IMR-90 (cell line): ENCODE measurements around the gene KCNQ1. TPM values are rescaled to one million over a fixed set of nuclear protein-coding genes. Genes with fewer than 3 reads are reported as not detected.

Source experiments
- ATAC-seq: fragments of 200-7000 bp; cut with Tn5 transposase; 2 replicates; pipeline ENCODE4 v1.9.1; 2020; ENCODE audit warnings: low read depth, mild to moderate bottlenecking, moderate library complexity
- BruUV-seq: library from RNA; stranded (reverse); fragments of 400-500 nt; replicated peaks from 2 replicates; lab custom pipeline; 2021; lab: Mats Ljungman, UMichigan
- CTCF ChIA-PET: fragments of 300-600 bp; formaldehyde crosslinking; extraction: SDS; loops from one replicate; lab custom pipeline; 2021; ENCODE audit warnings: antibody characterized with exemption; lab: Yijun Ruan, JAX
- POLR2A ChIA-PET: fragments of 300-600 bp; sonication (Branson Sonifier 250); formaldehyde crosslinking; loops from one replicate; lab custom pipeline; 2022; ENCODE audit warnings: antibody characterized with exemption; ENCODE audit not compliant: unreplicated experiment; lab: Charles Lee
- DNase-seq: peaks from one replicate; pipeline ENCODE4 v3.0.0; 2013
- H2AFZ ChIP-seq: replicated peaks from 2 replicates; pipeline ENCODE3; 2013; ENCODE audit warnings: low read length, mild to moderate bottlenecking; ENCODE audit not compliant: poor library complexity
- H2AK5ac ChIP-seq: 2 replicates; pipeline ENCODE4 v1.6.1; 2013; ENCODE audit warnings: low read depth, low read length, inconsistent platforms
- H2AK9ac ChIP-seq: replicated peaks from 2 replicates; pipeline ENCODE3; 2013; ENCODE audit warnings: mild to moderate bottlenecking, low read depth, low read length, moderate library complexity; ENCODE audit not compliant: poor library complexity
- H2BK120ac ChIP-seq: 2 replicates; pipeline ENCODE4 v1.6.1; 2013; ENCODE audit warnings: low read depth, low read length, inconsistent platforms
- H2BK15ac ChIP-seq: 3 replicates; pipeline ENCODE4 v1.6.1; 2013; ENCODE audit warnings: low read depth, low read length, inconsistent platforms
- H2BK20ac ChIP-seq: 2 replicates; pipeline ENCODE4 v1.6.1; 2013; ENCODE audit warnings: low read depth, mild to moderate bottlenecking, inconsistent platforms, low read length, moderate library complexity
- H2BK5ac ChIP-seq: 2 replicates; pipeline ENCODE4 v1.6.1; 2013; ENCODE audit warnings: mild to moderate bottlenecking, low read depth, low read length, inconsistent platforms; ENCODE audit not compliant: poor library complexity, severe bottlenecking
- H3K14ac ChIP-seq: replicated peaks from 2 replicates; pipeline ENCODE4 v1.6.1; 2013; ENCODE audit warnings: low read depth, low read length, inconsistent platforms
- H3K18ac ChIP-seq: 2 replicates; pipeline ENCODE4 v1.6.1; 2013; ENCODE audit warnings: low read depth, low read length, control low read depth
- H3K23ac ChIP-seq: 2 replicates; pipeline ENCODE4 v1.6.1; 2013; ENCODE audit warnings: low read depth, low read length, inconsistent platforms
- H3K27ac ChIP-seq: 2 replicates; pipeline ENCODE4 v1.5.1; 2013; ENCODE audit warnings: mild to moderate bottlenecking, control low read depth, low read length; ENCODE audit not compliant: insufficient read depth
- H3K27me3 ChIP-seq: 2 replicates; pipeline ENCODE4 v1.6.1; 2013; ENCODE audit warnings: low read length; ENCODE audit not compliant: control insufficient read depth, insufficient read depth
- H3K36me3 ChIP-seq: 2 replicates; pipeline ENCODE4 v1.6.1; 2013; ENCODE audit warnings: low read length, mixed read lengths; ENCODE audit not compliant: control insufficient read depth, insufficient read depth
- H3K4ac ChIP-seq: 2 replicates; pipeline ENCODE4 v1.6.1; 2013; ENCODE audit warnings: low read depth, low read length, inconsistent platforms
- H3K4me1 ChIP-seq: 2 replicates; pipeline ENCODE4 v1.6.1; 2013; ENCODE audit warnings: low read length, mixed read lengths; ENCODE audit not compliant: control insufficient read depth, insufficient read depth
- H3K4me2 ChIP-seq: 2 replicates; pipeline ENCODE4 v1.6.1; 2013; ENCODE audit warnings: low read depth, mild to moderate bottlenecking, control low read depth, low read length, moderate library complexity
- H3K4me3 ChIP-seq: 2 replicates; pipeline ENCODE4 v1.5.1; 2013; ENCODE audit warnings: low read depth, mild to moderate bottlenecking, control low read depth, low read length, moderate library complexity; ENCODE audit not compliant: insufficient read depth
- H3K56ac ChIP-seq: 2 replicates; pipeline ENCODE4 v1.6.1; 2013; ENCODE audit warnings: low read length, inconsistent platforms; ENCODE audit not compliant: insufficient read depth; ENCODE audit errors: extremely low read depth
- H3K79me1 ChIP-seq, 2 experiments: 2 replicates each; pipeline ENCODE4 v1.6.1; 2013; ENCODE audit warnings: low read length in 2 of 2, inconsistent platforms in 1 of 2, low read depth in 1 of 2
- H3K9ac ChIP-seq: 2 replicates; pipeline ENCODE4 v1.6.1; 2013; ENCODE audit warnings: low read depth, low read length, control low read depth
- H3K9me1 ChIP-seq: 2 replicates; pipeline ENCODE4 v1.6.1; 2013; ENCODE audit warnings: low read length, inconsistent platforms; ENCODE audit not compliant: insufficient read depth
- H3K9me3 ChIP-seq: 2 replicates; pipeline ENCODE4 v1.6.1; 2013; ENCODE audit warnings: low read length; ENCODE audit not compliant: control insufficient read depth, insufficient read depth
- H4K20me1 ChIP-seq: 2 replicates; pipeline ENCODE4 v1.6.1; 2013; ENCODE audit warnings: low read length, inconsistent platforms; ENCODE audit not compliant: insufficient read depth
- H4K5ac ChIP-seq: 2 replicates; pipeline ENCODE4 v1.6.1; 2013; ENCODE audit warnings: mild to moderate bottlenecking, low read depth, low read length, control low read depth
- H4K8ac ChIP-seq, 2 experiments: 2 replicates each; pipeline ENCODE4 v1.6.1; 2013; ENCODE audit warnings: low read depth in 2 of 2, low read length in 2 of 2, control low read depth in 1 of 2, inconsistent platforms in 1 of 2
- H4K91ac ChIP-seq: 2 replicates; pipeline ENCODE4 v1.6.1; 2013; ENCODE audit warnings: low read depth, low read length, inconsistent platforms; ENCODE audit not compliant: insufficient read depth
- BHLHE40 ChIP-seq: fragments of 150-350 bp; IDR thresholded peaks from 2 replicates; pipeline ENCODE4 v1.6.1; 2016; ENCODE audit warnings: mild to moderate bottlenecking, low read depth, low read length
- MAFK ChIP-seq: IDR thresholded peaks from 2 replicates; pipeline ENCODE4 v1.6.1; 2012; ENCODE audit warnings: low read depth, low read length, improper control_type of control experiment
- MXI1 ChIP-seq: IDR thresholded peaks from 2 replicates; pipeline ENCODE4 v1.6.1; 2012; ENCODE audit warnings: low read depth, mild to moderate bottlenecking, low read length, moderate library complexity, borderline replicate concordance
- SMC3 ChIP-seq: fragments of 150-350 bp; IDR thresholded peaks from 2 replicates; pipeline ENCODE4 v1.6.1; 2016; ENCODE audit warnings: low read depth, mild to moderate bottlenecking, antibody characterized with exemption, low read length, moderate library complexity
- WGBS, 2 experiments: methylation state at CpG; one replicate each; pipeline versions ENCODE4 v1.1.5 to v1.1.7; 2013; ENCODE audit warnings: missing lambda C conversion rate in 2 of 2; ENCODE audit not compliant: insufficient read length in 1 of 2; ENCODE audit errors: extremely low coverage in 2 of 2; 5-methylcytosine and 5-hydroxymethylcytosine counted together
- dilution Hi-C: fragments of 300-500 bp; cut with HindIII; formaldehyde crosslinking; loops from one replicate; pipeline ENCODE4 v1.14.3; 2018; ENCODE audit warnings: low sequenced_read_pairs; ENCODE audit not compliant: unreplicated experiment
- in situ Hi-C: fragments of 300-500 bp; cut with MboI; formaldehyde crosslinking; loops from 3 replicates; pipeline ENCODE4 v1.14.3; 2019; ENCODE audit warnings: low sequenced_read_pairs, inconsistent platforms, mixed read lengths
- intact Hi-C: fragments of 100-400 bp; cut with micrococcal nuclease; formaldehyde crosslinking; loops from 2 replicates; pipeline ENCODE4 v1.10.0; 2022
- polyA plus RNA-seq, 3 experiments: library from polyadenylated mRNA; depleted of rRNA; stranded (reverse); fragments of >200 nt; gene quantifications; 2 replicates each; pipeline ENCODE4 v1.2.3, GENCODE V29; 2012; ENCODE audit warnings: low replicate concordance in 1 of 3
- total RNA-seq: library from RNA; depleted of rRNA; stranded (reverse); fragments of >200 nt; gene quantifications from 2 replicates; pipeline ENCODE4 v1.2.3, GENCODE V29; 2012

Gene KCNQ1
- total and polyA plus RNA-seq, 2 of the 4 experiments (the other 2 are of a cell fraction): 0.07 TPM; not detected in 1

DNA sequence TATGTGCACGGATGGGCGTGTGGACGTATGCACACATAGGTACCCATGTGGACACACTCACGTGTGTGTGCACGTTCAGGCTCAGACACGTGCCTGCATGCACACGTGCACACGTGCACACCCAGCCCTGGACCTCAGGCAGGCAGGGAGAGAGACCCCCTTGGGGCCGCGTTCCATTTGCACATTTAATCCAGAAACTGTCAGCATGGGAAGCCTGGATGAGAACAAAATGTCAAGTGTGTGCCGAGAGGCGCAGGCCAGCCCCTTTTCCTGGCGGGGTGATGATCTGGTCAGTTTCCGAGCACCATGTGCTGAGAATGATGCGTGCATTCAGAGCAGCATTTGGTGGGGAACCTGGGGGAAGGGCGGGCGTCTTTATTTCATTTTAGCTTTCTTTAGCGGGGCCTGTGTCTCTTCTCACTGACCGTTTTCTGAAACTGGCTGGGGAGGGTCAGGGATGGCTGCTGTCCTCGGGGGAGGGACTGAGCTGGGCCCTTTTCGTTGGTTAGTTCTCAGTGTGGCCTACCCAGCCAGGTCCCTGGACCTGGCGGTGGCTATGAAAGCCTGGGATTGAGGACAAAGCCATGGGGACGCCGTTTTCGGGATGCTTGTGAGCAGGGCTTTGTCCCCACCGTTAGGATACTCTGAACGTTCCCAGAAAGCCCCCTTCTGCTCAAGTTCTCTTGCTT is 96.3 kb downstream of the KCNQ1 start:
- Histone ChIP-seq H2AK5ac (no peak overlapping the region), H3K4me1 (no peaks in the 10 kb centered on the region), H3K23ac (no peak overlapping the region), H4K20me1 (no peaks in the 10 kb centered on the region; the same call in 1 of the 2 replicates), H3K4me3 (no peak overlapping the region), H3K79me1 (no peaks in the 10 kb centered on the region), H3K27me3 (peaks cover 26% of the 10 kb centered on the region), H3K9ac (no peak overlapping the region), H3K36me3 (no peaks in the 10 kb centered on the region), H4K5ac (no peak overlapping the region), H3K9me1 (no peaks in the 10 kb centered on the region), H2BK15ac (no peak overlapping the region), H3K56ac (no peak overlapping the region), H2AK9ac (no peak overlapping the region), H3K4me2 (no peak overlapping the region), H2BK20ac (no peak overlapping the region), H2BK5ac (no peak overlapping the region), H3K18ac (no peak overlapping the region), H2BK120ac (no peak overlapping the region), H3K9me3 (no peaks in the 10 kb centered on the region), H4K8ac (no peak overlapping the region), H4K91ac (no peak overlapping the region), H3K27ac (no peak overlapping the region), H2AFZ (no peak overlapping the region), H3K4ac (no peak overlapping the region), H3K14ac (no peak overlapping the region)
- WGBS, 2 experiments: 73% methylated on average over 8 of the region's 27 CpGs; no CpG with 5 or more reads in 1 of the 2 experiments
- POLR2A ChIA-PET: no interaction called here
- TF ChIP-seq MXI1 (no peak), SMC3 (no peak), MAFK (no peak), BHLHE40 (no peak)
- dilution Hi-C loops: no loop called here
- intact Hi-C loops: no loop called here
- CTCF ChIA-PET: no interaction called here
- BruUV-seq: no TSS peak
- DNase-seq (no peak), ATAC-seq (no peak)
- in situ Hi-C loops: no loop called here
